Measurements from ENCODE around the gene ARVCF. TPM values are rescaled to one million over a fixed set of nuclear protein-coding genes. Genes with fewer than 3 reads are reported as not detected.

The ARVCF gene
- total RNA-seq, 1 experiment from 2014 or later, result 11.1 TPM

DNA sequence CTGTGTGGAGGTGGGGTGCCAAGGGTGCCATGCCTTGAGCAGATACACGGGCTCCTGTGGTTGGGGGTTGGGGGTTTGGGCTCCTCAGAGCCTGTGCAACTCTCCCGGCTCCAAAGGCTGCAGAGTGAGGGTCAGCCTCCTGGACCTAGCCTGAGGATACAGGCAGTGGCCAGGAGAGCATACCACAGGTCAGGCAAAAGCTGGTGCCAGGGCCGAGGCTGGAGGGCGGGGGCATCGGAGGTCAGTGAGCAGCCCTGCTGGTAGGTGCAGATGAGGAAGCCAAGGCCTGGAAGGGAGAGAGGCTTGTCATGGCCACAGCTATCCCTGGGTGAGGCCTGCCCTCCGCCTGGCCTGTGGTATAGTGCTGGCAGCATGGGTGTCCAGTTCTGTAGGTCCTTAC is 37.9 kb upstream of the ARVCF start:
- intact Hi-C loops (cut with micrococcal nuclease; ENCODE audit: unreplicated experiment), result no loop called here
- CTCF ChIA-PET, result no interaction called here

DNA sequence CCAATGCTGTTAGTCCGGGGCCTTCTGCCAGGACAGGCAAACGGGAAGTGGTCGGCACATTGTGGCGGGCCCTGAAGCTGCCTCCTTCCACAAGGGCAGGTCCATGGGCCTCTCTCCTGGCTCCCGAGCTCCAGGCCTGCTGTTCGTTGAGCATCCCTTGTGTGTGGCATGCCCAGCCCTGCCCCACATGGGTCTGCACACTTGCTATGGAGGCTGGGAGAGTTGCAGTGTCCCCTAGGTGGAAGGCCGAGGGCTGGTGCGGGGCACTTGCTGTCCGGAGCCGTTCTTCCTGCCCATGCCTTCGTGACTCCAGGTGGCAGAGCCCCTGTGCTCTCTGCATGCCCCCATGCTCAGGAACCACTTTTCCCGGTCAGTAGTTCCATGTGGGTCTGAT is 37.4 kb upstream of the ARVCF start:
- POLR2A ChIA-PET (ENCODE audit: low non-redundant PET), result no interaction called here
- Histone ChIP-seq H3K27me3 (replicated peaks; ENCODE audit: insufficient read depth, low read depth, low read length, poor library complexity) (no peaks in the 10 kb centered on the region), H3K9me3 (ENCODE audit: low read depth, low read length, poor library complexity, severe bottlenecking) (no peaks in the 10 kb centered on the region), H3K4me1 (ENCODE audit: insufficient read depth, low read length, poor library complexity, severe bottlenecking) (no peaks in the 10 kb centered on the region), H3K27ac (ENCODE audit: low read depth, low read length, poor library complexity, severe bottlenecking) (no peak overlapping the region), H3K36me3 (ENCODE audit: insufficient read depth, low read length, poor library complexity, severe bottlenecking) (no peaks in the 10 kb centered on the region), H3K4me3 (ENCODE audit: low read depth, low read length, poor library complexity, severe bottlenecking) (no peak overlapping the region)
- TF ChIP-seq, protein P1, sequence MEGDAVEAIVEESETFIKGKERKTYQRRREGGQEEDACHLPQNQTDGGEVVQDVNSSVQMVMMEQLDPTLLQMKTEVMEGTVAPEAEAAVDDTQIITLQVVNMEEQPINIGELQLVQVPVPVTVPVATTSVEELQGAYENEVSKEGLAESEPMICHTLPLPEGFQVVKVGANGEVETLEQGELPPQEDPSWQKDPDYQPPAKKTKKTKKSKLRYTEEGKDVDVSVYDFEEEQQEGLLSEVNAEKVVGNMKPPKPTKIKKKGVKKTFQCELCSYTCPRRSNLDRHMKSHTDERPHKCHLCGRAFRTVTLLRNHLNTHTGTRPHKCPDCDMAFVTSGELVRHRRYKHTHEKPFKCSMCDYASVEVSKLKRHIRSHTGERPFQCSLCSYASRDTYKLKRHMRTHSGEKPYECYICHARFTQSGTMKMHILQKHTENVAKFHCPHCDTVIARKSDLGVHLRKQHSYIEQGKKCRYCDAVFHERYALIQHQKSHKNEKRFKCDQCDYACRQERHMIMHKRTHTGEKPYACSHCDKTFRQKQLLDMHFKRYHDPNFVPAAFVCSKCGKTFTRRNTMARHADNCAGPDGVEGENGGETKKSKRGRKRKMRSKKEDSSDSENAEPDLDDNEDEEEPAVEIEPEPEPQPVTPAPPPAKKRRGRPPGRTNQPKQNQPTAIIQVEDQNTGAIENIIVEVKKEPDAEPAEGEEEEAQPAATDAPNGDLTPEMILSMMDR (conservative IDR thresholded peaks at IDR 0.05; ENCODE audit: low read depth, low read length), result no peak
- TF ChIP-seq EZH2 (IDR thresholded peaks at IDR 0.05; ENCODE audit: borderline replicate concordance, low read depth, low read length, poor library complexity, severe bottlenecking), result no peak
- BruUV-seq (replicated peaks), result no TSS peak
- no peak for DNase-seq (ENCODE audit: low spot score)
- intact Hi-C loops (cut with micrococcal nuclease; ENCODE audit: unreplicated experiment), result no loop called here
- CTCF ChIA-PET, result no interaction called here

More for the DNA sequence above, 37.9 kb upstream of the ARVCF start:
- no peaks in the 10 kb centered on the region for H3K9me3 ChIP-seq (ENCODE audit: low read depth, low read length, poor library complexity, severe bottlenecking)
- BruUV-seq (replicated peaks), result no TSS peak
- H3K27ac ChIP-seq (ENCODE audit: low read depth, low read length, poor library complexity, severe bottlenecking), result no peak overlapping the region
- POLR2A ChIA-PET (ENCODE audit: low non-redundant PET), result no interaction called here
- no peaks in the 10 kb centered on the region for H3K4me1 ChIP-seq (ENCODE audit: insufficient read depth, low read length, poor library complexity, severe bottlenecking)
- TF ChIP-seq EZH2 (IDR thresholded peaks at IDR 0.05; ENCODE audit: borderline replicate concordance, low read depth, low read length, poor library complexity, severe bottlenecking), result no peak
- TF ChIP-seq, protein P1 (conservative IDR thresholded peaks at IDR 0.05; ENCODE audit: low read depth, low read length), result no peak
- no peak overlapping the region for H3K4me3 ChIP-seq (ENCODE audit: low read depth, low read length, poor library complexity, severe bottlenecking)
- H3K27me3 ChIP-seq (replicated peaks; ENCODE audit: insufficient read depth, low read depth, low read length, poor library complexity), result no peaks in the 10 kb centered on the region
- DNase-seq (ENCODE audit: low spot score), result no peak
- no peaks in the 10 kb centered on the region for H3K36me3 ChIP-seq (ENCODE audit: insufficient read depth, low read length, poor library complexity, severe bottlenecking)

DNA sequence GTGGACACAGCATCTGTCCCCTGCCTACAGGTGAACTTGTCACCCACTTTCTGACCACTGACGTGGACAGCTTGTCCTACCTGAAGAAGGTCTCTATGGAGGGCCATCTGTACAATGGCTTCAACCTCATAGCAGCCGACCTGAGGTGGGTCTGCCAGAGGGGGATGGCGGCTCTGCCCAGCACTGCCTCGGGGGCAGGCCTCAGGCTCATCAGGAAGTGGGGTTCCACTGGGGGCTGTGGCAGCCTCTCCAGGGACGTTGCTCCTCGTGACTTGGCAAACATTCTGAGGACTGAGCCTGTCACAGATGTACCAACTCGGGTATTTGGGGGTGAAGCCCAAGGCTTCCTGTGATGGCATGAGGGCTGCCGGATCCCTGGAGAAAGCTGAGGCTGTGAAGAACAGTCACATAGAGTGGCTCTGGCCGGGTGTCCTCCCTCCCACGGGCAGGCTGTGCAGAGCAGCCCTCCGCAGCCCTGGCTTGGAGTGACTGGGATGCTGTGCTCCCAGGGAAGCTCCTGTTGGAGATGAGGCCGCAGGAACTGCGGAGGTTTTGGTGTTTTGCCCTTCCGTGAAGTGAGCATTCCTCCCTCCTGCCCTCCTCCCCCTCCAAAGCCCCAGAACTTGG is 36.9 kb upstream of the ARVCF start:
- CTCF ChIA-PET, result no interaction called here
- intact Hi-C loops (cut with micrococcal nuclease; ENCODE audit: unreplicated experiment), result no loop called here
- H3K4me1 ChIP-seq (ENCODE audit: insufficient read depth, low read length, poor library complexity, severe bottlenecking), result no peaks in the 10 kb centered on the region
- no peak for DNase-seq (ENCODE audit: low spot score)
- no peaks in the 10 kb centered on the region for H3K27me3 ChIP-seq (replicated peaks; ENCODE audit: insufficient read depth, low read depth, low read length, poor library complexity)
- no peak overlapping the region for H3K27ac ChIP-seq (ENCODE audit: low read depth, low read length, poor library complexity, severe bottlenecking)
- POLR2A ChIA-PET (ENCODE audit: low non-redundant PET), result no interaction called here
- no peak overlapping the region for H3K4me3 ChIP-seq (ENCODE audit: low read depth, low read length, poor library complexity, severe bottlenecking)
- no peaks in the 10 kb centered on the region for H3K36me3 ChIP-seq (ENCODE audit: insufficient read depth, low read length, poor library complexity, severe bottlenecking)
- H3K9me3 ChIP-seq (ENCODE audit: low read depth, low read length, poor library complexity, severe bottlenecking), result no peaks in the 10 kb centered on the region
- BruUV-seq (replicated peaks), result no TSS peak
- TF ChIP-seq, protein P1 (conservative IDR thresholded peaks at IDR 0.05; ENCODE audit: low read depth, low read length), result no peak
- no peak for TF ChIP-seq EZH2 (IDR thresholded peaks at IDR 0.05; ENCODE audit: borderline replicate concordance, low read depth, low read length, poor library complexity, severe bottlenecking)
